GM19099 (cell line): ENCODE results near the gene SCGB2A2.

Source experiments
- POLR2A ChIP-seq: IDR thresholded peaks from 3 replicates; pipeline ENCODE4 v1.6.1; 2011; ENCODE audit warnings: low read depth; ENCODE audit not compliant: insufficient read length; ENCODE audit errors: extremely low read depth

The SCGB2A2 gene

DNA sequence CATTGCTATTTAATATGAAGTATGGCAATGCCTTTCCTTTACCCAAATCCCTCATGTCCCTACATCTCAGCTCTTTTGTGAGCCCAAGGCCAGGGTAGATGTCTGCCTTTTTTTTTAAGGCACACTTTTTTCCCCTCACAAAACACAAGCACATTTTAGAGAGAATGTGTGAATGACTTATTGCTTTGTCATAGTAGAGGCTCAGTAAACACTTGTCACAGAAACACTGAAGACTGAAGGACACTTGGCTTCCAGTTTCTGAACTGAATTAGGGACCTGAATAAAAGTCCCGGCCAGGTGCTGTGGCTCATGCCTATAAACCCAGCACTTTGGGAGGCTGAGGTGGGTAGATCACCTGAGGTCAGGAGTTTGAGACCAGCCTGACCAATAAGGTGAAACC is 2.9 kb upstream of the SCGB2A2 start:
- no peak for TF ChIP-seq POLR2A

GRCh38 chr11:62267576-62267975 is 2.4 kb upstream of the SCGB2A2 start:
- no peak for TF ChIP-seq POLR2A

- no peak for TF ChIP-seq POLR2A
Measured at GRCh38 chr11:62273284-62273683, 3.3 kb downstream of the SCGB2A2 start.

DNA sequence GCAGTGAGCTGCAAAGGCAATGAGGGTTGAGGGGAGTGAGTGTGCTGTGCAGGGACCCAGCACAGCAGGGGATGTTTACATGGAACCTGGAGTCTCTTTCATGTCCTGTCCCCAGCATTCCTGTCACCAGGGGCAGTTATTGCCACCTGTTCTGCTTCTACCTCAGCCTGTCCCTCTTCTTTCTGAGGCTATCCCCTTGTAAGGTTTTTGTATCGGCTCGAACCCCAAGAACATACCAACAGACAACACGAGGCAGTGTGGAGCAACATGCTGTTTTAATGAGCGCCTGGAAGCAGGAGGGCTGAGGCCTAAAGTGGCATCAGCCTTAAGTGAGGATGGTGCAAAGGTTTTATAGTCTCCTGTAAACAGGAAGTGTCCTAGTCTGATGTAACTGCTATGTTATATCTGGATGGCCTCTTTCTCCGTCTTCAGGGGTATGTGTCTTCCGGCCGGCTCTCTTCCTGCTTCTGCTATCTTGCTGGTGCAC is 3.9 kb downstream of the SCGB2A2 start:
- TF ChIP-seq POLR2A, result no peak

GRCh38 chr11:62280452-62280851 is 10.5 kb downstream of the SCGB2A2 start:
- TF ChIP-seq POLR2A, result no peak

DNA sequence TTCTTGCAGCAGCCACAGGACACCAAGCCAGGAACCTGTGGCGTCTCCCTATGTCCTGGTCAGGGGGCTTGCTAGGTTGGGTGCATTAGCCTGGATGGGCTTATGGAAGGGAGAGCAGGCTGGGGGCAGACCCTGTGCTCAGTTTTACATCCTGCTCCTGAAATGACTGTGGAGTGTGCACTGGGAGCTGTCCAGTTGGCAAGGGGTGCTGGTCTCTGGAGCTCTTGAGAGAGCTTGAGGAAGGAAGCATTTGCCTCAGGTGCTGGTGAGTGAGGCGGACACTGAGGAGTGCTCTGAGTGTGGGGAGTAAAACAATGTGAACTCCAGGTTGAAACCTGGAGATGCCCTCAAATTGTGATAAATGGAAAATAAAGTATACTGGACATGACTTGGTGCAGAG is 25.5 kb downstream of the SCGB2A2 start:
- no peak for TF ChIP-seq POLR2A

DNA sequence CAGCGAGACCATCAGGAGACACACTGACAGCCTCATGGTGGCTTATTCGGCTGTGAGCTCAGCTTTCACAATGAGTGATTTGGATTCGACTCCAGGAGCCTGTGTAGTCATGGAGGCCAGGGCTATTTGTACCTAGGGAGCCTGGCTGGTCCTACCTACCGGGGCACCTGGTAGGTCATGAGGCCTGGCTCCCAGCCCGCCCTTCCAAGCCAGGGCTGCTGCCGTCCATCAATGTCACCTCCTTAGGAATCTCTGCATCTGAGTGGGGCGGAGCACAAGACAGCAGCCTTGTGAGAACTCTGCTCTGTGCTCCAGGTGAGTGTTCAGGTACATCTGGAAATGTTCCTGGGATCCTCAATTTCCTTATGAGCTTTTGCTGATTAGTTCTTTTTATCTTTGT is 29.0 kb downstream of the SCGB2A2 start, which contains the start of gene SCGB1D4:
Gene SCGB1D4, minus strand, starts transcription at position 101 of the 400 bp plus-strand sequence. Its CDS starts 65 bp downstream, at position 36.
- no peak for TF ChIP-seq POLR2A

GRCh38 chr11:62306227-62306626 is 36.3 kb downstream of the SCGB2A2 start:
- no peak for TF ChIP-seq POLR2A

DNA sequence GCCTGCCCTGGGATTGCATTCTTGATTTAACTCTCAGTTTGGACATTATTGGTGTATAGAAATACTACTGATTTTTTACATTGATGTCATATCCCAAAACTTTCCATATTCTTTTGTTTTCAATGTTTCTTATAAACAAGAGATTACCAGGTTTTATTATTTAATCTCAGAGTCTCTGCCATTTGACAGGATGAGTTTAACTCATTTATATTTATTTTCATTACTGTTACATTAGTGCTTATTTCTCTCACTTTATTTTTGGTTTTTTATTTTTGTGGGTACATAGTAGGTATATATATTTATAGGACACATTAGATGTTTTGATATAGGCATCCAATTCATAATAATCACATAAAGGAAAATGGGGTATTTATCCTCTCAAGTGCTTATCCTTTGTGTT is 38.0 kb downstream of the SCGB2A2 start:
- no peak for TF ChIP-seq POLR2A

DNA sequence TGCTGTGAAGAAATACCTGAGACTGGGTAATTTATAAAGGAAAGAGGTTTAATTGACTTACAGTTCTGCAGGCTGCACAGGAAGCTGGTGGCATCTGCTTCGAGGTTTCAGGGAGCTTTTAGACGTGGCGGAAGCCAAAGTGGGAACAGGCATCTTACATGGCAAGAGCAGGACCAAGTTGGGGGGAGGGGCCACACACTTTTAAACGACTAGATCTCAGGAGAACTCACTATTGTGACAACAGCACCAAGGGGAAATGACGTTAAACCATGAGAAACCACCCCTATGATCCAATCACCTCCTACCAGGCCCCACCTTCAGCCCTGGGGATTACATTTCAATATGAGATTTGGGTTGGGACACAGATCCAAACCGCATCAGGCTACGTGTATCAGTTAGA is 40.0 kb downstream of the SCGB2A2 start:
- no peak for TF ChIP-seq POLR2A

DNA sequence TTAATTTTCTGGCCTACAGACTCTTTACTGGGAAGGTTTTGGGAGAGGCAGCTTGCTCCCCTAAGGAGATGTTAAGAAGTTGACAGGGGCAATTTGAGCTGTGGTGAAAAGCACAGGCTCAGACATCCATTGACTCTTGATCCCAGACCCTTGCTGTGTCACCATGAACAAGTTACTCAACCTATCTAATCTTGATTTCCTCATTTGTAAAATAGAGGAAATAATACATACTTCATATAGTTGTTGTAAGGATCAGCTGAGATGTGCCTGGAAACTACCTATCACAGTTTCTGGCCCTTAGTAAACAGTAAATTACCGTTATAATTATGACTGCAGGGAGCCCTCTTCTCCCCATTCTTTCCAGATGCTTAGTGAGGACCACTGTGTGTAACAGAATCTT is 45.5 kb downstream of the SCGB2A2 start:
- TF ChIP-seq POLR2A, result no peak

DNA sequence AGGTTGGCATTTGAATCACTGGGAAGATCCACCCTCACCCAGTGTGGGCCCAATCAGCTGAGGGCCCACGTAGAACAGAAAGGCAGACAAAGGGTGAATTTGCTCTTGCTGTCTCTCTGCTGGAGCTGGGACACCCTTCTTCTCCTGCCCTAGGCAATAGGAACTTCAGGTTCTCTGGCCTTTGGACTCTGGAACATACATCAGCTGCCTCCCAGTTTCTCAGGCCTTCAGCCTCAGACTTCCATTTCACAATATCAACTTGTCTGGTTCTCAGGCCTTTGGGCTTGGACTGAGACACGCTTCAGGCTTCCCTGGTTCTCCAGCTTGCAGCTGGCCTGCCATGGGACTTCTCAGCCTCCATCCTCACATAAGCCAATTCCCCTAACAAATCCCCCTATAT is 52.6 kb downstream of the SCGB2A2 start:
- TF ChIP-seq POLR2A, result no peak
